SK-N-MC (cell line): ENCODE results near the gene MSH5.

Experiments used
- EZH2 ChIP-seq: fragments of 200-600 bp; sonication (generic); IDR thresholded peaks from one replicate; pipeline ENCODE4 v1.6.1; 2017; ENCODE audit warnings: antibody characterized with exemption
- FOXP2 ChIP-seq: optimal IDR thresholded peaks from 2 replicates; pipeline ENCODE3; 2011; ENCODE audit warnings: mild to moderate bottlenecking, moderate library complexity; ENCODE audit not compliant: insufficient read depth; ENCODE audit errors: extremely low read length, control extremely low read depth
- POLR2AphosphoS5 ChIP-seq: IDR thresholded peaks from 2 replicates; pipeline ENCODE4 v1.6.1; 2012; ENCODE audit warnings: mild to moderate bottlenecking, low read depth, low read length, borderline replicate concordance

DNA sequence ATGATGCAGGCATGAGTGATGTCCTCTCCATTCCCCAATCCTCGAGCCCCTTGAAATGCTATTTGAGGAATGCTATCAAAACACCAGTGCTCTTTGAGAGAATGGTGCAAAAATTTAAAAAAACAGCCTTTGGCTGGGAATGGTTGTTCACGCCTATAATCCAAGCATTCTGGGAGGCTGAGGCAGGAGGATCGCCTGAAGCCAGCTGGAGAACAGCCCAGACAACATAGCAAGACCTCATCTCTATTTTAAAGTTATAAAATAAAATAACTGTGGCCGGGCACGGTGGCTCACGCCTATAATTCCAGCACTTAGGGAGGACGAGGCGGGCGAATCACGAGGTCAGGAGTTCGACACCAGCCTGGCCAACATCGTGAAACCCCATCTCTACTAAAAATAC, 60.0 kb downstream of the MSH5 start:
- TF ChIP-seq POLR2AphosphoS5 (no peak), EZH2 (no peak), FOXP2 (no peak)
